HG03354 (cell line): Measurements from ENCODE around the gene ADGRV1.
"Not testable (repeated sequence)": the region's sequence is repeated elsewhere in the genome, so short reads cannot be mapped to it uniquely, and the experiment has no call there.

Source experiments
- ATAC-seq: cut with Tn5 transposase; IDR thresholded peaks from one replicate; pipeline ENCODE4 v1.9.1; 2021; ENCODE audit warnings: mild to moderate bottlenecking; ENCODE audit not compliant: unreplicated experiment, poor library complexity, severe bottlenecking

Gene ADGRV1

DNA sequence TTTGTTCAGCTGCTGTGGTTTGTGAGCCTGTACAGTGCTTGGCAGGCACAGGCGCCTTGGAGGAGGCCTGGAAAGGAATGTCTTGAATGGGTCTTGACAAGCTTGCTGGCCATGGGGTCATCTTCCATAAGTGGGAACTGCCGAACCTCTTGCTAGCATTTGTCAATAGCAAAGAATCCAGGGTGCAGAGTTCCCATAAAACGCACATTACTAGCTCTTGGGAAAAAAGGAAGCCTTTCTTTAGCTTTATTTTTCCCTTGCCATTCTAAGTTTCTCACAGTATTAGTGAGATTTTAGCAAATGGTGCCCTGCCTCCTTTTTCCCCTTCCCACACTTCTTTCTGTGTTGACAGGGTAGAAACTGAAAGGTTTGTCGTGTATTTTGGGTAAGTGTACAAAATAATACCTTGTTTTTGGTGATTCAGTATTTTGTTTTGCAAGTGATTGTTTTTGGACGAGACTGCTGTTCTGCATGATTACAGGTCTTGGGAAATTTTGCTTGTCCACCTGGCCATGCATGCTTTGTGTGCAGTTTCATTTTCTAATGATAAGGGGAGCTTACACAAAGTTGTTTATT, 82.0 kb downstream of the ADGRV1 start:
- ATAC-seq, result no peak

DNA sequence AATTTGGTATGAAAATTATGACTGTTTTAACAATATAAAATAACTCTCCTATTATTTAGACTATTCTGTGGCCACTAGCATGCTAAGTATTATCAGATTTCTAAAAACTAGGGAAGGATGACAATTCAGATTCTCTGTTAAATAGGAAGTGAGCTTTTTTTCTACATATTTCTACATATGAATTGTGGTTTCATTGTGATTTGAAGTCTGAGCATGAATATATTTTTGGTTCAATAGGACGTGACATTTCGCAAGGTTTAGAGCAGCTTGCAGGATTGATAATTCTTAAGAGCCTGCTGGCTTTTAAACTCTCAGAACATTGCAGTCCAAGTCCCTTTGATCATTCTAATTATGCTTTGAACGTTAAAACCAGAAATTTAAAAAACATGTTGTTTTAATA, 82.9 kb downstream of the ADGRV1 start:
- ATAC-seq, result no peak

DNA sequence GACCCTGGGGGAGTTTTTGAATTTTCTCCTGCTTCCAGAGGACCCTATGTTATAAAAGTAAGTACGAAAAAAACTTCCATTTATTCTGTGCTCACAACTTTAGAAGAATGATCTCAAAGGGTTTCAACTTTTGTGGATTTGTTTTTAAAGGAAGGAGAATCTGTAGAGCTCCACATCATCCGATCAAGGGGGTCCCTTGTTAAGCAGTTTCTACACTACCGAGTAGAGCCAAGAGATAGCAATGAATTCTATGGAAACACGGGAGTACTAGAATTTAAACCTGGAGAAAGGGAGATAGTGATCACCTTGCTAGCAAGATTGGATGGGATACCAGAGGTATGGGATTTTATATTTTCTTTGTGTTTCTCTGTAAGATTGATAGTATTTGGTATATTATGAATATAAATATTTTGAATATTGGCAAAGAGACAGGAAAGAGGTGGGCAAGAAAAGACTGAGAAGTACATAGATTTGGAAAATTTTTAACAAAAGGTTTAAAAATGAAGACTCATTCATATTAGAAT, 84.2 kb downstream of the ADGRV1 start:
- ATAC-seq, result no peak

DNA sequence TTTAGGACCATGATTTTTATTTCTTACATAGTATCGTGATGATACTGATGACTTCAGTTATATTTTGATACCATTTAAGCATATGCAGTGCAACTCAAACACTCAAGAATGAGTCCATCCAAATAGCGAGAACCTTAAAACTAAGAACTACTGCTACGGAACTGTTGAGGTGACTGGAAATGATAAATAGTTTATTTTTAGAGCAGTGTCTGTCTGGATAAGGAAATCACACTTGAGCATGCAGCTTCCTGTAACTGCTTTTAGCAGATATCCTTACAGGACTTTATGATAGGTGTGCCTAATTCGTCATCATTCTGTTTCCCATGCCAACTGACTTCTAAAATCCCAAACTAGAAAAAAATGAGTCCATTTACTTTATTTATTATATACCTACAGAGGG, 85.5 kb downstream of the ADGRV1 start:
- no peak for ATAC-seq

DNA sequence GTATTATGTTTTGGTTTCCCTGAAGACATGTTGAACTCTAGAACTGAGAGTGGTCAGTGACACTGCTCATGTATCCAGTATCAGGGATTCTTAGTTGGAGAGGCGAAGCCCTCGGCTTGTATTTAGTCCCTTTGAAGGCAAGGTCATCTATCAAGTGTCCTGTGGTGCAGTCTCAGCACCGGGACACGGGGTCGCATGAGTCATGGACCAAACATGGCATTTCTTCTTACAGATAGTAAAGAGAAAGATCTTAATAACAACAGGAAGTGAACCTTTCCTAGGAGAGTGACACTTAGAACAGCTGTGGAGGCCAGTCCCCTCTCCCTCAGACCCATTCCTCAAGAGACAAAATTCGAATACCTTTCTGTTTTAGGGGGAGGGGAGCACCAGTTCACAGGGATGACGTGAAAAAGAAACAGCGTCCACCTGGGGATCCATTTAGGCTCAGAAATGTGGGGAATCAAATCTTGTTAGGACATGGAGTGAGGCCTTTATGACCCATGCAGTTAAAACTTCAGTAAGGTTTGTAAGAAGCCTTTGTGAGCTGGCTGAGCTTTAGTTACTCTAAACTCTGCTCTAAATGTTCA, 86.5 kb downstream of the ADGRV1 start:
- no peak for ATAC-seq

DNA sequence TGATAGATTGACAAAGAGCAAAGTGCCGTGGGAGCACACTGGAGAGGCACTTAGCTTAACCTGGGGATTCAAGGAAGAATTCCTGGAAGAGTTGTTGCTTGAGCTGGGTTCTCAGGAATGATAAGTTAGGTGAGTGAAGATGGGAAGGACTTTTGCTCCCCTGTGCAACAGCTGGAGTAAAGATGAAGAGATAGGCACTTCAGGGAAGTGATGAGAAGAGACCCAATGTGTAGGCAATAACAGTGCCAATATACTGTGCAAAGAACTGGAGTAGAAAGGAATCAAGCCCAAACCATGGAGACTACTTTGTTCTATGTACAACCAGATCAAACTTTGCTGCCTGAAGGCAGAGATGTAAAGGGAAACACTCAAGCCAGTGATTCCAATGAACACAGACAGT, 92.2 kb downstream of the ADGRV1 start:
- ATAC-seq, result no peak

DNA sequence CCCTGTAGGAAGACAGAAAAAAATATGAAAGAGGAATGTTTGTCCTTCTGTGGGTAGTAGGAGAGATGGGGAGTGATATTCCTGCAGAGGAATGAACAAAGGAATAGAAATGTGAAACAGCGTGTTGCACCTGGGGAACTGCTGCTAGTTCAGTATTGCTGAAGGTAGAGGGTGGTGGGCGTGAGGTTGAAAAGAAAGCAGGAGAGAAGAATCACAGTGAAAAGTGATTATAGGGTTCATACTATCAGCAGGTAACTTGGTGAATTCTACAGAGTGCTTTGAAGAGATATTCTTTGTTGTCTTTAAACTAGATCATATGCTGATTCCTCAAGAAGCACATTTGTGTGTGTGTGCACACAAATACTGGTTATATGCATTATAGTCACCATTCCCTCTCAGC, 95.6 kb downstream of the ADGRV1 start:
- no peak for ATAC-seq

DNA sequence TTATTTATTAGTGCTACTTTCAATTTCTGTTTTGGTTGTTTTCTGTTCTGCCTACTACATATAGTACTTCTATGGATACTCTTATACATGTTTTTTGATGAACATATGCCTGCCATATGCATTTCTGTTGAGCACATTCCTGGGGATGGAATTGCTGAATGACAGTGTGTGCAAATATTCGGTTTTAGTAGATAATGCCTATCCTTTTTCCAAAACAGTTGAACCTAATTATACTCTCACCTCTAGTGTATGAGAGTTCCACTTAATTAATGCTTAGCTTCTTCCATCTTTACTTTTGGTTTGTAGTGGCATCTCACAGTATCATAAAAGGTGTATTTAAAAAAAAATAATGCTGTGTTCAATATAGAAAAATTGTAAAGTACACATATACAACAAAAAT, 96.8 kb downstream of the ADGRV1 start:
- no peak for ATAC-seq

DNA sequence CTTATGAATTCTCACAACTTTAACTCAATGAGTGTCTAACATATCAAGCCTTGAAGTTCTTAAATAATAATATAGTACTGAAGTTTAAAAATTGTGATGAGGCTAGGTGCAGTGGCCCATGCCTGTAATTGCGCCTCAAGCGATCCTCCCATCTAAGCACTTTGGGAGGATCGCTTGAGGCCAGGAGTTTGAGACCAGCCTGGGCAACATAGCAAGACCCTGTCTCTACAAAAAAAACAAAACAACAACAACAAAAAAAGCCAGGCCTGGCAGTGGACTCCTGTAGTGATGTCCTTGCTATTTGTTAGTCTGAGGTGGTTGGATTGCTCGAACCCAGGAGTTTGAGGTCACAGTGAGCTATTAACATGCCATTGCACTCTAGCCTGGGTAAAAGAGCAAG, 98.4 kb downstream of the ADGRV1 start:
- ATAC-seq, result no peak

DNA sequence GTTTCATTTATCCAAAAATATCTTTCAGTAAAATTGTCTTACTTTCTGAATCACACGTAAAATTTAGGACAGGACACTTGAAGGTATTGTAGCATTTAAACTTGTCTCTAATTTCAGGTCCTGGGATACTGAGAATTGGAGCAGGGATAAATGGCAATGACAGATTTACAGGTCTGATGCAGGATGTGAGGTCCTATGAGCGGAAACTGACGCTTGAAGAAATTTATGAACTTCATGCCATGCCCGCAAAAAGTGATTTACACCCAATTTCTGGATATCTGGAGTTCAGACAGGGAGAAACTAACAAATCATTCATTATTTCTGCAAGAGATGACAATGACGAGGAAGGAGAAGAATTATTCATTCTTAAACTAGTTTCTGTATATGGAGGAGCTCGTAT, 99.2 kb downstream of the ADGRV1 start:
- no peak for ATAC-seq

DNA sequence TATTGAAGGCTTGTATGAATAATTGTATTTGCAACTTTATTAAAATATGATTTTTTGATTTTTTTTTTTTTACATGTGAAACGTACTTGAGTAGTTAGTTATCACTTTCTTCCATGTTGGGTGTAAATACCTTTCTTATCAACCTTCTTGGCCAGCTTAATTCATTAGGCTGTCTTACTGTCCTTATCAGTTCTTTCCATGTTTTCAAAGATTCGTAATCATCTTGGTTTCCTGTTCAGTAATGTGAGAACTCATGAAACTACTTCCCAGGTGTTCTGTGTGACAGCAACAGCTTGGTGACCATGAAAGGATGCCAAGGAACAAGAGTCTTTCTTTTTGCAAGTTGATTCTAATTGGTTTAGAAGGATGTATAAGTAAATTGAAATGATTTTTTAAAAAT, 100.0 kb downstream of the ADGRV1 start:
- no peak for ATAC-seq

DNA sequence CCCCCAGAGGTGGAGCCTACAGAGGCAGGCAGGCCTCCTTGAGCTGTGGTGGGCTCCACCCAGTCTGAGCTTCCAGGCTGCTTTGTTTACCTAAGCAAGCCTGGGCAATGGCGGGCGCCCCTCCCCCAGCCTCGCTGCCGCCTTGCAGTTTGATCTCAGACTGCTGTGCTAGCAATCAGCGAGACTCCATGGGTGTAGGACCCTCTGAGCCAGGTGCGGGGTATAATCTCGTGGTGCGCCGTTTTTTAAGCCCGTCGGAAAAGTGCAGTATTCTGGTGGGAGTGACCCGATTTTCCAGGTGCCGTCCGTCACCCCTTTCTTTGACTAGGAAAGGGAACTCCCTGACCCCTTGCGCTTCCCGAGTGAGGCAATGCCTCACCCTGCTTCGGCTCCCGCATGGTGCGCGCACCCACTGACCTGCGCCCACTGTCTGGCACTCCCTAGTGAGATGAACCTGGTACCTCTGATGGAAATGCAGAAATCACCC, 109.5 kb downstream of the ADGRV1 start:
- ATAC-seq, result not testable (repeated sequence)

DNA sequence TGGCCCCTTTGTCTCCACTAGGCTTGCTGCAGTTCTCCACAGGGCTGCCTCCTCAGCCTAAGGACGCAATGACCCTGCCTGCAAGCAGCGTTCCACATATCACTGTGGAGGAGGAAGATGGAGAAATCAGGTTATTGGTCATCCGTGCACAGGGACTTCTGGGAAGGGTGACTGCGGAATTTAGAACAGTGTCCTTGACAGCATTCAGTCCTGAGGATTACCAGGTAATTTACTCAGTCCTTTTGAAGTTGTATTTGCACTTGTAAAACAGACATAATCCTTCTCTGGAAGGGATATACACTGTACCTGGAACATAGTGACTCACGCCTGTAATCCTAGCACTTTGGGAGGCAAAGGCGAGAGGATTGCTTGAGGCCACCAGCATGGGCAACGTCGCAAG, 116.6 kb downstream of the ADGRV1 start:
- no peak for ATAC-seq

DNA sequence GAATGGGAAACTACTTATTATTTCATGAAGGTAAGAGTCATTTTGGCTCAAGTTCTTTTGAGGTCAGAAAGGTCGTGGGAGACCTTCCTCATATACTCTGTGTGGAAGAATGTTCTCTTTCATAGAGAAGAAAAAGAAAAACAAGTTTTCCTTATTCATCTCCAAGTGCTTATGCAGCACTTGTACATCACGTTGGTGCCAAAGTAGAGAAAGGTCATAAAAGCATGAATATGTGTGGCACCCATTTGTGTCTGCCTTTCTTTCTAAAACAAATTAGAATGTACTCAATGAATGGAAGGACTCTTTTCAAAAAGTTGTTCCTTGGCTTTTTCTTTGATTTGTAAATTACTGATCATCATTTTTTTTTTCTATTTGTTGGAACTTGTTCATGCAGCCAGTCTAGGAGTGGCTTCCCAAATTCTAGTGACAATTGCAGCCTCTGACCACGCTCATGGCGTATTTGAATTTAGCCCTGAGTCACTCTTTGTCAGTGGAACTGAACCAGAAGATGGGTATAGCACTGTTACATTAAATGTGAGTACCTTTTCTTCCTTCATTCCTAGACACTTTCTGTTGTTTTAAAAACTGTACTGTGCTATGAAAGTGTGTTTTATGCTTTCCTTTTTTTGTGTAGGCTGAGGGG, 122.4 kb downstream of the ADGRV1 start:
- no peak for ATAC-seq

DNA sequence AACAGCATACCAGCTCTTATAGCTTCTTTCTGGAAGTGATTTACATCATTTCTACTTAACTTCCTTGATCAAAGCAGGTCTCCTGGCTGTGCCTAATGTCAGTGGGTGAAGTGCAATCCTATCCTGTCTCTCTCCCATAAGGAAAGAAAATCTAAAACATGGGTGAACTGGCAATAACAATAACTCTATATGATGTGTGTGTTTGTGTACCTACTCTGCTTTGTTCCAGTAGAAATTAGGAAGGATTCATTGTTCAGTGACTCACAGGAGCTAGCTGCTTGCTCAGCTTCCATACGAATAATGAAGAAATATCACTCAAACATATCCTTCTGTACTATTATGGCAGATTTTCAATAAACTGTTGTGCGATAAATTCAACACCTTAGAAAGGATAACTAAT, 123.7 kb downstream of the ADGRV1 start:
- ATAC-seq, result no peak

DNA sequence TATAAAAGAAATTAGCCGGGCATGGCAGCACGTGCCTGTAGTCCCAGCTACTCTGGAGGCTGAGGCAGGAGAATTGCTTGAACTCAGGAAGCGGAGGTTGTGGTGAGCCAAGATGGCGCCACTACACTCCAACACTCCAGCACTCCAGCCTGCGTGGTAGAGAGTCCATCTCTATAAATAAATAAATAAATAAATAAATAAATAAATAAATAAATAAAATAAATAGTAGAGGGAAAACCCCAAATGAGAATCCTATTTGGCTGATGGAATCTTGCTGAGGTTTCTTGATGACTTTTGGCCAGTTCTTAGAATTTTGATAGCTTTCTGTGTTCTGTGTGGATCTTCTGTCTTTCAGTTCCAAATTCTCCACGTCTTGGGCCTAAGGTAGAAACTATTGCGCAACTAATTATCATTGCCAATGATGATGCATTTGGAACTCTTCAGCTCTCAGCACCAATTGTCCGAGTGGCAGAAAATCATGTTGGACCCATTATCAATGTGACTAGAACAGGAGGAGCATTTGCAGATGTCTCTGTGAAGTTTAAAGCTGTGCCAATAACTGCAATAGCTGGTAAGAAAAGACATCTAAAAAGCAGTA, 126.9 kb downstream of the ADGRV1 start:
- no peak for ATAC-seq

DNA sequence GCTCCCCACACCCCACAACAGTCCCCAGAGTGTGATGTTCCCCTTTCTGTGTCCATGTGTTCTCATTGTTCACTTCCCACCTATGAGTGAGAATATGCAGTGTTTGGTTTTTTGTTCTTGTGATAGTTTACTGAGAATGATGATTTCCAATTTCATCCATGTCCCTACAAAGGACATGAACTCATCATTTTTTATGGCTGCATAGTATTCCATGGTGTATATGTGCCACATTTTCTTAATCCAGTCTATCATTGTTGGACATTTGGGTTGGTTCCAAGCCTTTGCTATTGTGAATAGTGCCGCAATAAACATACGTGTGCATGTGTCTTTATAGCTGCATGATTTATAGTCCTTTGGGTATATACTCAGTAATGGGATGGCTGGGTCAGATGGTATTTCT, 127.8 kb downstream of the ADGRV1 start:
- ATAC-seq, result not testable (repeated sequence)

DNA sequence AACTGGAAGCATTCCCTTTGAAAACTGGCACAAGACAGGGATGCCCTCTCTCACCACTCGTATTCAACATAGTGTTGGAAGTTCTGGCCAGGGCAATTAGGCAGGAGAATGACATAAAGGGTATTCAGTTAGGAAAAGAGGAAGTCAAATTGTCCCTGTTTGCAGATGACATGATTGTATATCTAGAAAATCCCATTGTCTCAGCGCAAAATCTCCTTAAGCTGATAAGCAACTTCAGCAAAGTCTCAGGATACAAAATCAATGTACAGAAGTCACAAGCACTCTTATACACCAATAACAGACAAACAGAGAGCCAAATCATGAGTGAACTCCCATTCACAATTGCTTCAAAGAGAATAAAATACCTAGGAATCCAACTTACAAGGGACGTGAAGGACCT, 128.9 kb downstream of the ADGRV1 start:
- not testable (repeated sequence) for ATAC-seq

DNA sequence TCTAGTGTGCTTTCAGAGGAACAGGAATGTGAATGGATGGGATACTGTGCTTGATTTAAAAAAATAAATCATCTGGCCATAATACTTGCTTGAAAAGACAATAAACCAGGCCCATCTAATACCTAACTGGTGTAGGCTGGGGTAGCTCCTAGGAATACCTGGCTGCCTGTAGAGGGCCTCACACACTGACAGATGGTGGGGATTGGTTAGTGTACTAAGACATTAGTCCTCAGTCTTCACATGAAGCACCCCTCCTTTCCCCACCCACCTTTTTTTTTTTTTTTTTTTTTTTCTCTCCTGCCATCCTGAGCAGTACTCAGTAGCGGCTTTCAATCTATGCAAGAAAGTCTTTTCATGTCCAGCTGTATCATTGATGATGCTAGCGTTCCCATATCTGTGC, 130.5 kb downstream of the ADGRV1 start:
- no peak for ATAC-seq

DNA sequence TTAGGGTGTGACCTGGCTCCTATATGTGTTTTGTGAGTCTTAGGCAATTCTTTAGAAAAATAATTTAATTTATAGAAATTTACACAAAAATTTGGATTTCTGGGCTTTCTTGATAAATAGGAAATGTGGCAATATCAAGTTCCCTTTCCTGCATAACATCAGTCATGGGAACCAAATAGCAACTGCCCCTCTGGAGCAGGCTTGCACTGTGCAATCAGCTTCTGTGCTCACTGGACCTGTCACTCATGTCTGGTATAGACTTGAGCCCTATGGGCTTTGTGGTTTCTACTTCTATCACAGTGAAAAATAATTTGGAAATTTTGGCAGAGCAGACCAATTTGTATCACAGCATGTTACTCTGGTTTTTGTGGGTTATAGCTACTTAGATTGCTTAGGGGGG, 131.7 kb downstream of the ADGRV1 start:
- ATAC-seq, result no peak

DNA sequence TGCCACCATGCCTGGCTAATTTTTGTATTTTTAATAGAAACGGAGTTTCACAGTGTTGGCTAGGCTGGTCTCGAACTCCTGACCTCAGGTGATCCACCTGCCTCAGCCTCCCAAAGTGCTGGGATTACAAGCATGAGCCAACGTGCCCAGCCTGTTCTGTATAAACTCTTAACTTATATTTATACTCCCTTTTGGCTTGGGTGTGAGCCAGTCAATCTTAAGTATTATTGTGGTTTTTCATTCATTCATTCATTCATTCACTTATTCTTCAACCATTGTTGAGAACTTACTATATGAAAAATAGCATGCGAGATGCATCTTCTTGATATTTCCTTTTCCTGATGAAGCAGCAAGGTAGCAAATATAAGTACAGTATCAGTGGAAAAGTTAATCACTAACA, 132.9 kb downstream of the ADGRV1 start:
- ATAC-seq, result no peak
